ENCODE data around the gene ABCD3. TPM values are rescaled to one million over a fixed set of nuclear protein-coding genes. Genes with fewer than 3 reads are reported as not detected.

ABCD3 gene
- total RNA-seq, 4 donors from 2014 or later: 37.9 to 90.2 (median 51.9) TPM

GRCh38 chr1:94544706-94545490 is 126.7 kb downstream of the ABCD3 start:
- 77 to 84% methylated on average over 4 of the region's 4 CpGs for WGBS, 2 donors
- Histone ChIP-seq H3K27me3 (no peaks in the 10 kb centered on the region), H3K4me3 (no peak overlapping the region), H3K9me3 (no peaks in the 10 kb centered on the region), H3K4me1 (peaks cover 0 to 34% (median 17%) of the 10 kb centered on the region in 4 donors), H3K27ac (peak overlapping the region; percentile 3 to 74 (median 40)), H3K36me3 (no peaks in the 10 kb centered on the region)
- no peak for DNase-seq (ENCODE audit: low spot score in 2 of 2)
- peak; percentile 77 to 84 for TF ChIP-seq EP300 (IDR thresholded peaks at IDR 0.05)
- peak in 1 of 5 experiments; percentile 15 for TF ChIP-seq CTCF (IDR thresholded peaks at IDR 0.05)
- no peak for TF ChIP-seq POLR2A (IDR thresholded peaks at IDR 0.05)

- H3K4me1 ChIP-seq: peaks cover 0 to 18% (median under 1%) of the 10 kb centered on the region in 4 donors
- H3K9me3 ChIP-seq: no peaks in the 10 kb centered on the region
- DNase-seq (ENCODE audit: low spot score in 2 of 2): no peak
- TF ChIP-seq POLR2A (IDR thresholded peaks at IDR 0.05) (no peak), CTCF (IDR thresholded peaks at IDR 0.05) (no peak), EP300 (IDR thresholded peaks at IDR 0.05) (no peak)
- no peaks in the 10 kb centered on the region for H3K36me3 ChIP-seq
- H3K27me3 ChIP-seq: no peaks in the 10 kb centered on the region
- 80 to 84% methylated on average over 5 of the region's 5 CpGs for WGBS, 2 donors
- H3K27ac ChIP-seq: no peak overlapping the region
- H3K4me3 ChIP-seq: no peak overlapping the region
These were observed 131.5 kb downstream of the ABCD3 start for GRCh38 chr1:94549706-94550105.

- Histone ChIP-seq H3K4me3 (no peak overlapping the region), H3K4me1 (peaks cover 0 to 11% (median 0%) of the 10 kb centered on the region in 4 donors), H3K27me3 (no peaks in the 10 kb centered on the region), H3K36me3 (no peaks in the 10 kb centered on the region), H3K9me3 (no peaks in the 10 kb centered on the region), H3K27ac (no peak overlapping the region)
- WGBS, 2 donors: 72 to 77% methylated on average over 6 of the region's 6 CpGs
- no peak for DNase-seq (ENCODE audit: low spot score in 2 of 2)
- TF ChIP-seq CTCF (IDR thresholded peaks at IDR 0.05): no peak
- TF ChIP-seq EP300 (IDR thresholded peaks at IDR 0.05): no peak
- TF ChIP-seq POLR2A (IDR thresholded peaks at IDR 0.05): no peak
These were observed 132.2 kb downstream of the ABCD3 start for GRCh38 chr1:94550396-94550795.

- 78% methylated on average over 5 of the region's 5 CpGs for WGBS, 2 donors
- Histone ChIP-seq H3K27me3 (no peaks in the 10 kb centered on the region), H3K27ac (no peak overlapping the region)
These were observed 132.6 kb downstream of the ABCD3 start for GRCh38 chr1:94550800-94551241.

More at GRCh38 chr1:94550800-94551241, 132.6 kb downstream of the ABCD3 start:
- Histone ChIP-seq H3K36me3 (no peaks in the 10 kb centered on the region), H3K4me3 (no peak overlapping the region), H3K9me3 (no peaks in the 10 kb centered on the region), H3K4me1 (peaks cover 0 to 11% (median 0%) of the 10 kb centered on the region in 4 donors)
- no peak for DNase-seq (ENCODE audit: low spot score in 2 of 2)
- no peak for TF ChIP-seq POLR2A (IDR thresholded peaks at IDR 0.05)
- TF ChIP-seq EP300 (IDR thresholded peaks at IDR 0.05): no peak
- no peak for TF ChIP-seq CTCF (IDR thresholded peaks at IDR 0.05)

All from tibial nerve (tissue), 4 donors.